Astrocyte of the cerebellum (primary cell): ENCODE results near the gene GALNT10.

Experiments used
- DNase-seq: peaks from one replicate; pipeline ENCODE4 v3.0.0-alpha.2; 2011; ENCODE audit warnings: low read depth
- H3K4me3 ChIP-seq: 2 replicates; pipeline ENCODE4 v1.5.1; 2011; ENCODE audit warnings: mild to moderate bottlenecking, low read depth, low read length, moderate library complexity
- CTCF ChIP-seq: IDR thresholded peaks from 2 replicates; pipeline ENCODE4 v1.5.1; 2012; ENCODE audit warnings: low read length, low read depth, moderate library complexity, mild to moderate bottlenecking; ENCODE audit errors: missing control alignments
- in situ Hi-C: cut with HindIII; loops from 2 replicates; pipeline ENCODE4 v1.10.0; 2017; ENCODE audit warnings: low sequenced_read_pairs

The GALNT10 gene

GRCh38 chr5:154344461-154344860, 153.9 kb downstream of the GALNT10 start:
- TF ChIP-seq CTCF, result no peak
- in situ Hi-C loops, result no loop called here
- DNase-seq, result no peak
- H3K4me3 ChIP-seq, result no peak overlapping the region

- no peak overlapping the region for H3K4me3 ChIP-seq
- in situ Hi-C loops, result no loop called here
- no peak for DNase-seq
- TF ChIP-seq CTCF, result no peak
Observed at GRCh38 chr5:154345255-154345952, 154.9 kb downstream of the GALNT10 start.

- no peak for DNase-seq
- H3K4me3 ChIP-seq, result no peak overlapping the region
- in situ Hi-C loops, result no loop called here
- no peak for TF ChIP-seq CTCF
Observed at GRCh38 chr5:154346427-154346826, 155.9 kb downstream of the GALNT10 start.

- TF ChIP-seq CTCF, result no peak
- no peak for DNase-seq
- no peak overlapping the region for H3K4me3 ChIP-seq
- in situ Hi-C loops, result no loop called here
Observed at GRCh38 chr5:154349626-154350264, 159.2 kb downstream of the GALNT10 start.

GRCh38 chr5:154351141-154351540, 160.6 kb downstream of the GALNT10 start:
- no peak for TF ChIP-seq CTCF
- in situ Hi-C loops, result no loop called here
- no peak for DNase-seq
- no peak overlapping the region for H3K4me3 ChIP-seq

- no peak overlapping the region for H3K4me3 ChIP-seq
- in situ Hi-C loops, result no loop called here
- TF ChIP-seq CTCF, result no peak
- DNase-seq, result no peak
Observed at GRCh38 chr5:154351566-154351965, 161.0 kb downstream of the GALNT10 start.
